ELF-1 (cell line): ENCODE data around the gene SCARB1.

Source experiments
- DNase-seq: peaks from one replicate; pipeline ENCODE4 v3.0.0-alpha.2; 2016; ENCODE audit warnings: low read depth, low spot score

Gene SCARB1

DNA sequence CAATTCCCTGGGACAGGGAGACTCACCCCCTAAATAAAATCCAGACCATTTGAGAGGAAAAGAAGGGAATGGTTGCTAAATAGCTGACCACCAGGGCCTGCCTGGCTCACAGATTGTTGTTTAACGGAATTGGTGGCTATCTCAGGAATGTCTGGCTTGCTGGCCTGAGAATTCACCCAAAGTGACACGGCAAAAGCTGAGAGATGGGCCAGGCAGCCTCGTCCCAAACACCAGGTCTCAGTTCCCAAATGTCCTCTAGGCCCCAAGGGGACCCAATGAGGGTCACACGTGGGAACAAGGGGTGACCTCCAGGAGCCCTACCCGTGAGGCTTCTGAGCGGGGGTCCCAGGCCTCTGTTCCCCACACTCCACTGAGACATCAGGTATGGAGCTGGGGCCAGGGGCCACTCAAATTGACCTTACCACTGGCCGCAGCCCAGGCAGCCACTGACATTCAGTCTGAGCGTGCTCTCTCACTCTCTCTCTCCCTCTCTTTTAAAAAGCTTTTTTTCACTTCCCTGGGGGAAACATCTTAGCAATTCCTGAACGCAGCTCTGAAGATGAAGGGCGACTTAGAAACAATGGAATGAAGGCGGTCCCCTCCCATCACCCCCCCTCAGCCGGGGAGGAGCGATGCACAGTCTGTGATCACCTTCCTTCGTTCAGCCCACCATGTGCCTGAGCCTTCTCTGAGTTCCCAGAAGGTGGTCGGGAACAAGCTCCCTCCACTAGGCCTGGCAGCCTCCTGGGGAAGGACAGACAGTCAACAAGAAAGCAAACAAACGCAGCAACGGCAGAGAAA is 131.2 kb downstream of the SCARB1 start:
- DNase-seq: peak; percentile 68

- DNase-seq: no peak
Measured at GRCh38 chr12:124731869-124732268, 131.8 kb downstream of the SCARB1 start.

GRCh38 chr12:124730455-124730932 is 133.2 kb downstream of the SCARB1 start:
- no peak for DNase-seq

GRCh38 chr12:124727922-124728321 is 135.7 kb downstream of the SCARB1 start:
- no peak for DNase-seq

GRCh38 chr12:124727264-124727800 is 136.3 kb downstream of the SCARB1 start:
- DNase-seq: peak; percentile 82
